ENCODE results near the gene B4GALNT2.

GRCh38 chr17:49157784-49158183, 25.2 kb downstream of the B4GALNT2 start:
- TF ChIP-seq EZH2phosphoT487 (IDR thresholded peaks at IDR 0.05; ENCODE audit: borderline replicate concordance, low read length) (no peak), CTCF (IDR thresholded peaks at IDR 0.05; ENCODE audit: low read depth, low read length, poor library complexity, severe bottlenecking) (no peak)
